Mesendoderm (in vitro differentiated cells): ENCODE measurements around the gene CYB561.

Experiments used
- DNase-seq: peaks from one replicate; pipeline ENCODE4 v3.0.0; 2013
- H2AK5ac ChIP-seq: 2 replicates; pipeline ENCODE4 v1.6.1; 2013; ENCODE audit warnings: low read length, inconsistent platforms
- H2BK120ac ChIP-seq: 2 replicates; pipeline ENCODE4 v1.6.1; 2013; ENCODE audit warnings: low read depth, mild to moderate bottlenecking, low read length, moderate library complexity, mixed read lengths
- H2BK15ac ChIP-seq: replicated peaks from 2 replicates; pipeline ENCODE4 v1.6.1; 2013; ENCODE audit warnings: low read depth, mild to moderate bottlenecking, moderate library complexity
- H2BK5ac ChIP-seq: 2 replicates; pipeline ENCODE4 v1.6.1; 2013; ENCODE audit warnings: low read length, inconsistent platforms
- H3K18ac ChIP-seq: 2 replicates; pipeline ENCODE4 v1.6.1; 2013; ENCODE audit warnings: mild to moderate bottlenecking, low read length, mixed read lengths
- H3K23ac ChIP-seq: one replicate; pipeline ENCODE4 v1.6.1; 2013; ENCODE audit warnings: low read length
- H3K27ac ChIP-seq: 2 replicates; pipeline ENCODE4 v1.5.1; 2013; ENCODE audit warnings: low read depth, mild to moderate bottlenecking, inconsistent platforms, low read length, moderate library complexity
- H3K27me3 ChIP-seq: 2 replicates; pipeline ENCODE4 v1.6.1; 2013; ENCODE audit warnings: low read length, control low read depth, mild to moderate bottlenecking, inconsistent platforms; ENCODE audit not compliant: insufficient read depth, poor library complexity
- H3K36me3 ChIP-seq: 2 replicates; pipeline ENCODE4 v1.6.1; 2013; ENCODE audit warnings: low read length, inconsistent platforms; ENCODE audit not compliant: control insufficient read depth, insufficient read depth
- H3K4ac ChIP-seq: one replicate; pipeline ENCODE4 v1.6.1; 2013; ENCODE audit warnings: low read depth, mild to moderate bottlenecking, low read length, moderate library complexity
- H3K4me1 ChIP-seq: 2 replicates; pipeline ENCODE4 v1.6.1; 2013; ENCODE audit warnings: low read depth, low read length, inconsistent platforms; ENCODE audit not compliant: control insufficient read depth
- H3K4me2 ChIP-seq: 2 replicates; pipeline ENCODE4 v1.6.1; 2013; ENCODE audit warnings: low read length
- H3K4me3 ChIP-seq: 2 replicates; pipeline ENCODE4 v1.5.1; 2013; ENCODE audit warnings: mild to moderate bottlenecking, low read length
- H3K56ac ChIP-seq: one replicate; pipeline ENCODE4 v1.6.1; 2013; ENCODE audit warnings: low read length
- H3K79me1 ChIP-seq: 2 replicates; pipeline ENCODE4 v1.6.1; 2013; ENCODE audit warnings: low read length, inconsistent platforms
- H3K79me2 ChIP-seq: 2 replicates; pipeline ENCODE4 v1.6.1; 2013; ENCODE audit warnings: mild to moderate bottlenecking, low read length; ENCODE audit not compliant: control insufficient read depth, insufficient read depth
- H3K9ac ChIP-seq: 2 replicates; pipeline ENCODE4 v1.6.1; 2013; ENCODE audit warnings: low read length, inconsistent platforms
- H4K5ac ChIP-seq: one replicate; pipeline ENCODE4 v1.6.1; 2013; ENCODE audit warnings: low read length
- H4K8ac ChIP-seq: one replicate; pipeline ENCODE4 v1.6.1; 2013; ENCODE audit warnings: low read depth, mild to moderate bottlenecking, control low read depth, low read length, moderate library complexity
- WGBS: extraction: QIAGEN DNeasy Blood & Tissue Kit; methylation state at CpG from one replicate; pipeline ENCODE4 v1.1.7; 2013; ENCODE audit warnings: low lambda C conversion rate, missing lambda C conversion rate; ENCODE audit not compliant: insufficient coverage; ENCODE audit errors: extremely low coverage; 5-methylcytosine and 5-hydroxymethylcytosine counted together

The CYB561 gene

GRCh38 chr17:63420868-63421680 is 25.0 kb downstream of the CYB561 start:
- no peak for DNase-seq
- no peak overlapping the region for H2AK5ac ChIP-seq
- no peaks in the 10 kb centered on the region for H3K4me1 ChIP-seq
- H3K79me1 ChIP-seq, result no peaks in the 10 kb centered on the region
- no peak overlapping the region for H3K23ac ChIP-seq
- no peaks in the 10 kb centered on the region for H3K27me3 ChIP-seq
- no peak overlapping the region for H3K9ac ChIP-seq
- no peak overlapping the region for H3K27ac ChIP-seq
- H4K8ac ChIP-seq, result no peak overlapping the region
- H2BK120ac ChIP-seq, result no peak overlapping the region
- WGBS, result no CpG with 5 or more reads among the region's 25 CpGs
- no peaks in the 10 kb centered on the region for H3K79me2 ChIP-seq
- no peak overlapping the region for H3K56ac ChIP-seq
- H3K4ac ChIP-seq, result no peak overlapping the region
- no peak overlapping the region for H3K18ac ChIP-seq
- no peak overlapping the region for H2BK15ac ChIP-seq
- H3K4me3 ChIP-seq, result no peak overlapping the region
- no peaks in the 10 kb centered on the region for H3K36me3 ChIP-seq
- no peak overlapping the region for H4K5ac ChIP-seq
- no peak overlapping the region for H2BK5ac ChIP-seq
- no peak overlapping the region for H3K4me2 ChIP-seq

- WGBS, result no CpG with 5 or more reads among the region's 23 CpGs
- H2BK5ac ChIP-seq, result no peak overlapping the region
- no peaks in the 10 kb centered on the region for H3K36me3 ChIP-seq
- no peak overlapping the region for H2AK5ac ChIP-seq
- no peaks in the 10 kb centered on the region for H3K27me3 ChIP-seq
- no peak overlapping the region for H3K4me2 ChIP-seq
- no peak overlapping the region for H2BK15ac ChIP-seq
- H3K18ac ChIP-seq, result no peak overlapping the region
- H4K5ac ChIP-seq, result no peak overlapping the region
- H3K4me1 ChIP-seq, result no peaks in the 10 kb centered on the region
- H3K79me1 ChIP-seq, result no peaks in the 10 kb centered on the region
- H3K4ac ChIP-seq, result no peak overlapping the region
- H3K4me3 ChIP-seq, result no peak overlapping the region
- H3K9ac ChIP-seq, result no peak overlapping the region
- DNase-seq, result no peak
- no peak overlapping the region for H2BK120ac ChIP-seq
- no peaks in the 10 kb centered on the region for H3K79me2 ChIP-seq
- no peak overlapping the region for H4K8ac ChIP-seq
- H3K23ac ChIP-seq, result no peak overlapping the region
- no peak overlapping the region for H3K56ac ChIP-seq
- no peak overlapping the region for H3K27ac ChIP-seq
These were observed 25.9 kb downstream of the CYB561 start for GRCh38 chr17:63419949-63420867.

GRCh38 chr17:63419398-63419797 is 26.7 kb downstream of the CYB561 start:
- no peak for DNase-seq
- H3K56ac ChIP-seq, result no peak overlapping the region
- H2BK5ac ChIP-seq, result no peak overlapping the region
- no peaks in the 10 kb centered on the region for H3K4me1 ChIP-seq
- no peak overlapping the region for H3K27ac ChIP-seq
- H3K4me3 ChIP-seq, result no peak overlapping the region
- H3K4me2 ChIP-seq, result no peak overlapping the region
- H3K4ac ChIP-seq, result no peak overlapping the region
- no peaks in the 10 kb centered on the region for H3K79me2 ChIP-seq
- no peak overlapping the region for H3K23ac ChIP-seq
- no peaks in the 10 kb centered on the region for H3K79me1 ChIP-seq
- no peaks in the 10 kb centered on the region for H3K36me3 ChIP-seq
- no peak overlapping the region for H2BK120ac ChIP-seq
- no peak overlapping the region for H4K8ac ChIP-seq
- H2BK15ac ChIP-seq, result no peak overlapping the region
- no peak overlapping the region for H2AK5ac ChIP-seq
- no CpG with 5 or more reads among the region's 2 CpGs for WGBS
- no peaks in the 10 kb centered on the region for H3K27me3 ChIP-seq
- H4K5ac ChIP-seq, result no peak overlapping the region
- H3K9ac ChIP-seq, result no peak overlapping the region
- no peak overlapping the region for H3K18ac ChIP-seq

GRCh38 chr17:63418540-63418939 is 27.6 kb downstream of the CYB561 start:
- Histone ChIP-seq H3K4me3 (no peak overlapping the region), H3K56ac (no peak overlapping the region), H3K23ac (no peak overlapping the region), H3K4me2 (no peak overlapping the region), H2BK120ac (no peak overlapping the region), H3K4ac (no peak overlapping the region), H3K18ac (no peak overlapping the region), H3K27ac (no peak overlapping the region), H3K36me3 (no peaks in the 10 kb centered on the region), H4K5ac (no peak overlapping the region), H3K27me3 (no peaks in the 10 kb centered on the region), H3K9ac (no peak overlapping the region), H3K79me2 (no peaks in the 10 kb centered on the region), H4K8ac (no peak overlapping the region), H2AK5ac (no peak overlapping the region), H3K79me1 (no peaks in the 10 kb centered on the region), H2BK15ac (no peak overlapping the region), H3K4me1 (no peaks in the 10 kb centered on the region), H2BK5ac (no peak overlapping the region)
- no peak for DNase-seq
- WGBS, result no CpG with 5 or more reads among the region's 8 CpGs

GRCh38 chr17:63414222-63414621 is 31.9 kb downstream of the CYB561 start:
- Histone ChIP-seq H2BK15ac (no peak overlapping the region), H2BK120ac (no peak overlapping the region), H3K27me3 (no peaks in the 10 kb centered on the region), H3K4me1 (no peaks in the 10 kb centered on the region), H3K9ac (no peak overlapping the region), H3K4me3 (no peak overlapping the region), H4K5ac (no peak overlapping the region), H3K79me2 (no peaks in the 10 kb centered on the region), H3K36me3 (no peaks in the 10 kb centered on the region), H3K79me1 (no peaks in the 10 kb centered on the region), H2AK5ac (no peak overlapping the region), H3K27ac (no peak overlapping the region), H3K23ac (no peak overlapping the region), H3K4ac (no peak overlapping the region), H3K4me2 (no peak overlapping the region), H3K18ac (no peak overlapping the region), H3K56ac (no peak overlapping the region), H2BK5ac (no peak overlapping the region), H4K8ac (no peak overlapping the region)
- WGBS, result no CpG with 5 or more reads among the region's 4 CpGs
- DNase-seq, result no peak
